GM21360 (cell line): Measurements from ENCODE around the gene TRAK1.
A peak's percentile ranks its signal among the peaks of the same experiment; 100 is the strongest.

Experiments
- ATAC-seq: cut with Tn5 transposase; IDR thresholded peaks from one replicate; pipeline ENCODE4 v1.9.1; 2021; ENCODE audit warnings: mild to moderate bottlenecking, moderate library complexity; ENCODE audit not compliant: unreplicated experiment

TRAK1 gene

GRCh38 chr3:42149532-42149931 is 58.4 kb downstream of the TRAK1 start:
- no peak for ATAC-seq

- ATAC-seq: no peak
These were observed 58.8 kb downstream of the TRAK1 start for GRCh38 chr3:42149975-42150374.

- no peak for ATAC-seq
These were observed 60.5 kb downstream of the TRAK1 start for GRCh38 chr3:42151596-42152168.

- ATAC-seq: no peak
These were observed 61.0 kb downstream of the TRAK1 start for GRCh38 chr3:42152193-42152592.

- ATAC-seq: no peak
These were observed 61.9 kb downstream of the TRAK1 start for GRCh38 chr3:42153039-42153438.

- no peak for ATAC-seq
These were observed 66.7 kb downstream of the TRAK1 start for GRCh38 chr3:42157540-42158538.

GRCh38 chr3:42159147-42159546 is 68.0 kb downstream of the TRAK1 start:
- no peak for ATAC-seq

GRCh38 chr3:42159706-42160472 is 68.7 kb downstream of the TRAK1 start:
- ATAC-seq: peak; percentile 61

- ATAC-seq: no peak
These were observed 70.1 kb downstream of the TRAK1 start for GRCh38 chr3:42161050-42161935.

GRCh38 chr3:42162462-42162861 is 71.3 kb downstream of the TRAK1 start:
- no peak for ATAC-seq

- ATAC-seq: no peak
These were observed 72.6 kb downstream of the TRAK1 start for GRCh38 chr3:42163622-42164244.

GRCh38 chr3:42164656-42165055 is 73.5 kb downstream of the TRAK1 start:
- ATAC-seq: no peak

- ATAC-seq: no peak
These were observed 74.1 kb downstream of the TRAK1 start for GRCh38 chr3:42165211-42165610.

GRCh38 chr3:42166214-42166613 is 75.1 kb downstream of the TRAK1 start:
- no peak for ATAC-seq

GRCh38 chr3:42166662-42167300 is 75.6 kb downstream of the TRAK1 start:
- no peak for ATAC-seq

- ATAC-seq: no peak
These were observed 78.5 kb downstream of the TRAK1 start for GRCh38 chr3:42169579-42170120.

GRCh38 chr3:42172047-42172654 is 81.0 kb downstream of the TRAK1 start:
- ATAC-seq: no peak

- ATAC-seq: no peak
These were observed 82.2 kb downstream of the TRAK1 start for GRCh38 chr3:42173307-42173706.
